ENCODE data around the gene REPIN1. TPM values are rescaled to one million over a fixed set of nuclear protein-coding genes. Genes with fewer than 3 reads are reported as not detected.

REPIN1 gene
- total and polyA plus RNA-seq, 9 of the 15 experiments (the other 6 are each of a cell fraction or from before 2014, with no cell fraction given), result 8.1 to 283 (median 94.3) TPM

- TF ChIP-seq ZBTB5 (IDR thresholded peaks at IDR 0.05) (no peak), ZNF3 (CRISPR knock-in tag; IDR thresholded peaks at IDR 0.05) (no peak), ASH1L (IDR thresholded peaks at IDR 0.05; ENCODE audit: borderline replicate concordance, low read depth, partially characterized antibody) (no peak), PHF8 (IDR thresholded peaks at IDR 0.05; ENCODE audit: borderline replicate concordance, low read length) (no peak), GABPB1 (CRISPR knock-in tag; IDR thresholded peaks at IDR 0.05) (0 out of 2 replicates have a peak, but pooled peaks have one; percentile 25), ZNF76 (CRISPR knock-in tag; IDR thresholded peaks at IDR 0.05; ENCODE audit: borderline replicate concordance) (no peak), ZC3H8 (IDR thresholded peaks at IDR 0.05) (no peak), CBFA2T3 (IDR thresholded peaks at IDR 0.05) (no peak), CTCF (IDR thresholded peaks at IDR 0.05 in 2 of 3, conservative IDR thresholded peaks at IDR 0.05 in 1 of 3; ENCODE audit: insufficient read depth in 2 of 3, low read depth in 1 of 3, low read length in 3 of 3) (peak; percentile 98 to 99 (median 99)), ZNF23 (CRISPR knock-in tag; IDR thresholded peaks at IDR 0.05) (no peak), NFIX (CRISPR knock-in tag; IDR thresholded peaks at IDR 0.05; ENCODE audit: low read depth) (no peak), ZNF785 (CRISPR knock-in tag; IDR thresholded peaks at IDR 0.05) (no peak), SPI1 (IDR thresholded peaks at IDR 0.05; ENCODE audit: borderline replicate concordance, low read depth, low read length) (no peak), ZNF592 (IDR thresholded peaks at IDR 0.05) (peak; percentile 74), ATF7 (IDR thresholded peaks at IDR 0.05) (peak; percentile 80), ZNF280B (CRISPR knock-in tag; IDR thresholded peaks at IDR 0.05) (no peak), HBP1 (CRISPR knock-in tag; IDR thresholded peaks at IDR 0.05) (no peak)
These were observed 52.5 kb downstream of the REPIN1 start (continued) for GRCh38 chr7:150420987-150421674.

Measured in K562 (cell line).